HG03378 (cell line): ENCODE measurements around the gene SCYL3.
"Not testable (repeated sequence)": the region's sequence is repeated elsewhere in the genome, so short reads cannot be mapped to it uniquely, and the experiment has no call there.

Experiments used
- ATAC-seq: cut with Tn5 transposase; IDR thresholded peaks from one replicate; pipeline ENCODE4 v1.9.1; 2021; ENCODE audit warnings: mild to moderate bottlenecking, moderate library complexity; ENCODE audit not compliant: unreplicated experiment

Gene SCYL3

DNA sequence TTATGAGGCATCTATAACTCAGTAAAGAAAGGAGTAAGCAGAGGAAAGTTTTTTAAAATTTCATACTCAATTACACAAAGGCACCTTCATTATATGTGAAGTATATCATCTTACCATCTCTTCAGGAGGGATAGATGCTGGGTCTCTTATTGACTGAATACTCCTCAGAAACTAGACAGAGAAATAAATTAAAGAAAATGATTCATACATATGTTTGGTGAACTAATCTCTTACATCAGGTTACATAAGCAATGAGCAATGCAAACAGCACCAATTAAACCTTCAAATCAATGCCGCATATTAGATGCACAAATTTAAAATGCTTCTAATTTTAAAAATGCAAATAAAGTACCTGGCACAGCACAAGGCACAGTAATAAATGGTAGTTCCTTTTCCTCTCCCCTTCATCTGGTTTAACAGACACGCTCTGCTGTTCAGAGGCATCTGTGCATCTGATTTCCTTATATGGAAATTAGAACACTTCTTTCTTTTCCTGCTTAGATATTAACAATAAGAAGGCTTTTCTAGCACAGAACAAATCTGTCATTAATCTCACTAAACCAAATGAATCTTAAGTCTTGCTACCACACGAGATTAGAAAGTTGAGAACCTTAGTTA lies 20.0 kb downstream of the SCYL3 start:
- ATAC-seq = no peak

DNA sequence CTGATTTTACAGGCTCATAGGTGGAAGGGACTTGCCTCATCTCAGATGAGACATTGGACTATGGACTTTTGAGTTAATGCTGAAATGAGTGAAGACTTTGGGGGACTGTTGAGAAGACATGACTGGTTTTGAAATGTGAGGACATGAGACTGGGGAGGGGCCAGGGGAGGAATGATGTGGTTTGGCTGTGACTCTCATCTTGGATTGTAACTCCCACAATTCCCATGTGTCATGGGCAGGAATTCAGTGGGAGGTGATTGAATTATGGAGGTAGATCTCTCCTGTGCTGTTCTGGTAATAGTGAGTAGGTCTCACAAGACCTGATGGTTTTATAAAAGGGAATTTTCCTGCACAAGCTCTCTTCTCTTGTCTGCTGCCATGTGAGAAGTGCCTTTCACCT lies 20.8 kb downstream of the SCYL3 start:
- ATAC-seq = no peak

DNA sequence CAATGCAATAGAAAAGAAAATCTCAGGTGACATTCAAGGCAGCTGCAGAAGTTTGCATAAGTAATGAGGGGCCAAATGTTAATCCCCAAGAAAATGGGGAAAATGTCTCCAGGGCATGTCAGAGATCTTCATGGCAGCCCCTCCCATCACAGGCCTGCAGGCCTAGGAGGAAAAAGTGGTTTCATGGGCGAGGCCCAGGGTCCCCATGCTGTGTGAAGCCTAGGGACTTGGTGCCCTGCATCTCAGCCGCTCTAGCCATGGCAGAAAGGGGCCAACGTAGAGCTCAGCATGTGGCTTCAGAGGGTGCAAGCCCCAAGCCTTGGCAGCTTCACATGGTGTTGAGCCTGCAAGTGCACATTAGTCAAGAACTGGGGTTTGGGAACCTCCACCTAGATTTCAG lies 21.7 kb downstream of the SCYL3 start:
- not testable (repeated sequence) for ATAC-seq

DNA sequence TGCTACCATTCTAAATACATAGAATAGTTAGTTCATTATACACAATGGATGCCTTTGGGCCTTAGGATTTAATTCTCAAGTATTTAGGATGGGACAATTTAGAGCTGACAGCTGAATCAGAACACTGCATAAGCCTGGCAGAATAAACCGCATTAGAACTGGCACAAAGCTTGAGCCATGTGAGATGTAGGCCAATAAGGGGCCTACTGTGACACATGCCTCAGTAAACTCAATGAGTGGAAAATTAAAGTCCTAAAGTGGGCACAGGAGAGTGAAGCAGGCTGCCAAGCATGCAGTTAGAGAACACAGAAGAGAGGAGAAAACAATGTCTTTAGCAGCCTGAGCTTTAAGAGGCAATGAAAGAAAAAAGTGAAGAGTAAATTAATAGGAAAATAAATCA lies 24.3 kb downstream of the SCYL3 start:
- ATAC-seq = no peak

DNA sequence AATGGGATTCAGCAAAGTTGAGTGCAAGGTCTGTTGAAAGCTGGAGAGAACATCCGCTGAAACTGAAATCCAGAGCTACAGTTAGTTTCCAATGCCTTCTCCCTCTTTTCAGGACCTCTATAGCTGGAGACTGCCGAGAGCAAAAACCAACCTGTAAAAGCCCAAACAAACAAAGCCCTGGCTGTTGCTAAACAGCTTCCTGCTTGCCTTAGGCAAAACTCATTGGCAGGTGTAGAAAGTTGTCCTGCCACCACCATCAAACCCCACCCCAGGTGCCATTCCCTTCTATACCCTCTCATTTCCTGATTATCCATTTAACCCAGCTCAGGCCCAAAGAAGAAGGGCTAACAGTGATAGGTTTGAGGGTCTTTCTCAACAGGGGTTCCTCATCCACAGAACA lies 24.7 kb downstream of the SCYL3 start:
- ATAC-seq = no peak

DNA sequence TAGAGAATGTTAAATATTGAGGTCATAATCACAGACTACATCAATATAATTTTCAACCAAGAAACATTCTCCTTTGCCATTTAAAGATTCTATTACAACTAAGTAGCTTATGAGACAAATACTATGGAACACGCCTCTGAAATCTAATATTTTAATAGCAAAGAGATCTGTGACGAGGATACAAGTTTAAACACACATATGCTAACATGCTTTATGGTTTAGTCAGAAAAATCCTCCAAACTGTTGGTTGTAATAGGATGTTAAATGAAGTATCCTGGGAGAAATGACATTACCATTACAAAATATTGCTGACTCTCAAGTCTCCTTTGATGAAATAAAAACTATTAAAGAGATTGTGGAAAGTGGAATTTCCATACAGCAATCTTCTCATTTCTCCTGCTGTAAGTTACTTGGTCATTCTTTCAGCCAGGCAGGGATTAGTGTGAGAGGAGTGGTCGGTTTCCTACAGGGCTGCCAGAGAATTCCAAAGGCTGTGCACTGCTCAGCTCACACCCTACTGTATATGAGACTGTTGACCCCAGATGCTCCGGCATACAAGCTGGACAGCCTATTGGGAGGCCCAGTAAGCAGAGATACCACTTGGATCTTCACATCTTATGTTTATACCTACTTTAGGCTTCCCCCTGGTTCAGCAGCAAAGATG lies 26.6 kb downstream of the SCYL3 start:
- no peak for ATAC-seq

DNA sequence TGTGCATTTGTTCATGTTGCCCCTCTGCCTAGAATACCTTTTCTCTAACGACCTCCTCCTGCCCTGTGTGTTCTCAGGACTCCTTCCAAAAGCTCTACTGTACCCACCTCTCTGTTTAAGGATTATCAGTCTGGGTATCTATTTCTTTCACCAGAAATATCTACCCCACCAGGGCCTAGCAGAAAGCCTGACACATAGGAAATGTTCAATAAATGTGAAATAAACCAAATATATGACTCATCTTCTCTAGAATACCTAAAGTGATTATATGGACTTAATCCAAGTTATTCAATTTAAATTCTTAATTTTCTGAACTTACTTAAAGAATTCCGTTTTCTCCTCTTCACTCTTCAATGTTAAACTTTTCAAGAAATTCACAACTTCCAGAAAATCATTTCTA lies 27.1 kb downstream of the SCYL3 start:
- no peak for ATAC-seq

DNA sequence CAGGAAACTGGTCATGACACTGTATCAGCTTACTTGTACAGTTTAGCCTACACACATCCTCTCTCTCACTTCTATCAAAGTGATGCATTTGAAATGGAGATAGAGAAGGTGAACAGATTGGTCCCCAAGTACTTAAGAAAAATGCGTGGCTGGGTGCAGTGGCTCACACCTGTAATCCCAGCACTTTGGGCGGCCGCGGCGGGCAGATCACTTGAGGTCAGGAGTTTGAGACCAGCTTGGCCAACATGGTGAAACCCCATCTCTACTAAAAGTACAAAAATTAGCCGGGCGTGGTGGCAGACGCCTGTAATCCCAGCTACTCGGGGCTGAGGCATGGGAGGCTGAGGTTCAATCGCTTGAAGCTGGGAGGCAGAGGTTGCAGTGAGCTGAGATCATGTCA lies 29.2 kb downstream of the SCYL3 start:
- not testable (repeated sequence) for ATAC-seq

DNA sequence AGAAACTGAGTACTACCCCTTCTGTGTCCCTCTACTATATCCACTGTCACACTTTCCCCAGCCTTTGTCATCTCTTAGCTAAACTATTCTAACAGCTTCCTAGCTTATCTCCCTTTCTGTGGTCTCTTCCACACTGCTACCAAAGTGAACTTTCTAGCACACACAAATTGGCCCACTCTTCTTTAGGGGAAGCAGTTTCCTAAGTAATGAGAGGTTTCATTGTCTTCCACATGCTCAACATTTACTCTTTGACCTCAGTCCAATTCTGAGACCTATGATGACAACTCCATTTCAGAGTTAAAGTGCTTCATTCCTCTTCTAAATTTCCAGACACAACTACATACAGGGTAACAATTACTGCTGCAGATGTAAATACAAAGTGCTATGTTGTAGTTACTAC lies 32.9 kb downstream of the SCYL3 start:
- ATAC-seq = no peak

DNA sequence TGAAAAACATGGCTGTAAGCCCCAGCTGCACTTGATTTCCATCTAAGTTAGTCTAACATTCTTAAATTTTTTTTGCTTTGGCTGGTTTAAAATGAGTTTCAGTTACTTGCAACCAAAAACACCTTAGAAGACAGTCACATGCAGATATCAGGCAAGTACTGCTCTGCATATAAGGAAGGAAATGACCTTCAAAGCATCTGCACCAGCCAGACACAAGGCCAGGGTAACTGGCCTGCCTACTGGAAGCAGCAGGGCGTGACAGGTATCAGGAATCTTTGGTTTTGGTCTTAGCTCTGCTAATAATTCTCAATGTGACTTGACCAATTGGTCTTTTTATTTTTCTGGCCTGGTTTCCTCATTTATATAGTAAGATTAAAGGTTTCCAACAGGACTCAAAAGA lies 33.5 kb downstream of the SCYL3 start:
- no peak for ATAC-seq

DNA sequence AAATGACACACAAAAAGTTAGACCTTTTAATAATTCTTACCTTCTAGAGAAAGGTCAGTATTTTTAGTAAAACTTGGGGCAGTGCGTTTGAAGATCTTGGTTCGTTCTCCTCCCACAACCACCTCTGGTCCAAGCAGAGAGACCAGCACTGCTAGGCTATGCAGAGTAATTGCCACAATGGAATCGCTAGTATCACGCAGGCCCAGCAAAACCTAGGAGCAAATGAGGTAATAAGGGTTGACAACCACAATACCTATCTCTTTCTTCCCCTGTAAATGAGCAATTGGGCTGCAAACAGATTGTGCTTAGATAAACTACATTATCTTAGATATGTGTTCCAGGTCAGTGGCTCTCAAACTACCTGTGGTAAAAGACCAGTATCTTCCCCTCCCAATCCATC lies 34.7 kb downstream of the SCYL3 start:
- ATAC-seq = no peak

DNA sequence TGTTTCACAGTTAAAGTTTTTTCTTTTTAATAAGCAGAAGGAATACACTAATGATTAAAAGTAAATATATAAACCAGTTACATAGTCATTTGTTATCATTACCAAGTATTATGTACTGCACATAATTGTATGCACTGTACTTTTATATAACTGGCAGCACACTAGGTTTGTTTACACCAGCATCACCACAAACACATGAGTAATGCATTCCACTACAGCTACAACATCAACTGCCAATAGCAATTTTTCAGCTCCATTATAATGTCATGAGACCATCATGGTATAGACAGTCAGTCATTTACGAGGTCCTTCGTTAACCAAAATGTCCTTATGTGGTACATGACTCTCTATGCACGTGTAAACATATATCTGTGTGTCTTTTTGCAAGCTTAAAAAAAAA lies 35.2 kb downstream of the SCYL3 start:
- no peak for ATAC-seq

DNA sequence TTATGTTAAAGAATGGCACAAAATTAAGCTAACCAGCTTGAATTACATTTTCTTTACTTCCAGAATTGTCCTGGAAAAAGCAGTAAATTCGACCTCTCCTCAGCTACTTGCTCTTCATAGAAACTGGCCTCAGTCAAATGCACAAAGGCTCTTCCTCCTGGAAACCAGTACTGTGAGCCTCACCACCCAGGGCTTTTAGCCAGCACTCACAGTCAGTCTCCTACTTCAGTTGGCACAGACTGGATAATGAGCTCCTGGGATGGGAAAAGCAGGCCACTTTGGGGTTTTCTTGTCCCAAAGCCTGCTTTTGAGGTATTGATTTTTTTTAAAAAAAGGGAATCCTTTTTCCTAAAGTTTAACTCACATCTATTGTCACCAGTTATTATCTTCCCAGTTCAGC lies 40.4 kb downstream of the SCYL3 start:
- no peak for ATAC-seq

DNA sequence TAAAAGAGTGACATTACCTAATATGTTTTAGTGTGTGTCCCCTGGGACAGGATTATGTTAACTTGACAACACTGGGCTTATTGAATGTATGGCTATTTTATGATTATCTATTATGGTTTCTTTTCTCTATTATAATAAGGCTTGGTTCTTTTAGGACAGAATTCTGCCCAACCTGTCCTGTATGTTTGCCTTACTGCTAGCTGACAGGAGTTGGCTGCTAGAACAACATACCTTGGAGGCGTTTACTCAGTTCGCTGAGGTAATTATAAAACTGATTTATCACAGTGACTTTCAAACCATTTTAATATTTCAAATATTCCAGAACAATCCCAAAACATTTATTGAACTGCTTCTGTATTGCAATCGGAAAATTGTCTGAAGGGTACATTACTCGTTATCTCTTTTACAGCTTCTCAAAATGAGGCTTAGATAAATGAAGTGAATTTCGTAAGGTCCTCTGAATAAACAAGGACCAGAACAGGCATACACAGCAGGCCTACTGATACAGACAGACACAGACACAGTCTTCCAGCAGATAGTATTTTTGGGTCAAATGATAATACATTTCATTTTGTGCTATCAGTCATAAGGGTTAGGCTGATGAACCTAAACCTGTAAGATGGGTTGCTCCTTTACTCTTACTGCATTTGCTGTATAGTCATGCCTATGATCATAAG lies 44.2 kb downstream of the SCYL3 start:
- no peak for ATAC-seq

DNA sequence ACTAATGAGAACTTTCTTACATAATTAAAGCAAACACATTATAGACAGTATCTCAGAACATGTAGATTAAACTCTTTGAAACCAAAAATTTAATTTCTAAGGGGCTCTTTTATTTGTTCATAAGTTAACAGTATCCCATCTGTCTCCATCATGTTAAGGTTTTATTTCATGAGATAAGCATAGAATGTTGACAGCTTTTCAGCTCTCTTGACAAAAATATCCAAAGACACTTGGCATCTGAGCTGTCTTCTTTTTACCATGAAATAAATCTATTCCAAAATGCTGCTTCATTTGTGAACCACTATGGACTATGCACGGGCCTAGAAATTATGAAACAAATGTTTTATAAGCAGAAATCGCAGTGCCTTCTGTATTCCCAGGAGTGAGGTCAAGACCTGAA lies 45.2 kb downstream of the SCYL3 start:
- no peak for ATAC-seq

DNA sequence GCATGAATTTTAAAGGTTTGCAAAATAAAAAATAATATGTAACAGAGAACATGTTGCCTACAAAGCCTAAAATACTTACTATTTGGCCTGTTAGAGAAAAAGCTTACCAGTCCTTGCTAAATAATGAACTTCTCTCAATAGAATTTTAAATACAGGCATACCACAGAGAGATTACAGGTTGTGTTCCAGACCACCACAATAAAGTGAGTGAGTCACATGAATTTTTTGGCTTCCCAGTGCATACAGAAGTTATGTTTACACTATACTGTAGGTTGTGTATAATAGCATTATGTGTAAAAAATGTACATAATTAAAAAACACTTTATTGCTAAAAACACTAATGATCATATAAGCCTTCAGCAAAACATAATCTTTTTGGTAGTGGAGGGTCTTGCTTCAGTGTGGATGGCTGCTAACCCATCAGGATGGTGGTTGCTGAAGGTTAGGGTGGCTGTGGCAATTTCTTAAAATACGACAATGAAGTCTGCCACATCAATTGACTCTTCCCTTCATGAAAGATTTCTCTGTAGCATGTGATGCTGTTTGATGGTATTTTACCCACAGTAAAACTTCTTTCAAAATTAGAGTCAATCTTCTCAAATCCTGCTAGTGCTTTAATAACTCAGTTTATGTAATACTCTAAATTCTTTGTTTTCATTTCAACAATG lies 48.6 kb downstream of the SCYL3 start:
- no peak for ATAC-seq

DNA sequence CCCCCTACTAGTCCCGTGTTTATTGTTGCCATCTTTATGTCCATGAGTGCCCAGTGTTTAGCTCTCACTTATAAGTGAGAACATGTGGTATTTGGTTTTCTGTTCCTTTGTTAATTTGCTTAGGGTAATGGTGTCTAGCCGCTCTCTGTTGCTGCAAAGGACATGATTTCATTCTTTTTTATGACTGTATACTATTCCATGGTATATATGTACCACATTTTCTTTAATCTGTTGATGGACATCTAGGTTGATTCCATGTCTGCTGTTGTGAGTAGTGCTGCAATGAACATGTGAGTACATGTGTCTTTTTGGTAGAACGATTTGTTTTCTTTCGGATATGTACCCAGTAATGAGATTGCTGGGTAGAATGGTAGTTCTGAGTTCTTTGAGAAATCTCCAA lies 54.8 kb downstream of the SCYL3 start:
- no peak for ATAC-seq

DNA sequence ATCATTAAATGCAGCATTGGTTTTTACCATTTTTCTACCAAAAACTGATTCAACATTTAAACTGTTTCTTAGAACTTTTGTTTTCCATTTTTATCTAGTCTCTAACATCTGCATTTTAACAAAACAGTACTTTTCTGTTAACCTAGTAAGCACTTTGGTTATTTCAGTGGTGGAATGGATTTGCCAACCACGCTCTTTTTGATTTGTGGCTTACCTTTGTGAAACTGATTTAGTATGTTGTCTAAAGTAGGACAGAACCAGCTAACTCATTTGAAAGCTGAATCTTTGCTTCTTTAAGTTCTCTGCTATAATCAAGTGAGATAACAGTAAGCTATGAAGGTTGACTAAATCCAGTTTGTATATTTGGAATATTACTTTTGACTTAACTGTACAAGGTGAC lies 57.5 kb downstream of the SCYL3 start:
- ATAC-seq = no peak

DNA sequence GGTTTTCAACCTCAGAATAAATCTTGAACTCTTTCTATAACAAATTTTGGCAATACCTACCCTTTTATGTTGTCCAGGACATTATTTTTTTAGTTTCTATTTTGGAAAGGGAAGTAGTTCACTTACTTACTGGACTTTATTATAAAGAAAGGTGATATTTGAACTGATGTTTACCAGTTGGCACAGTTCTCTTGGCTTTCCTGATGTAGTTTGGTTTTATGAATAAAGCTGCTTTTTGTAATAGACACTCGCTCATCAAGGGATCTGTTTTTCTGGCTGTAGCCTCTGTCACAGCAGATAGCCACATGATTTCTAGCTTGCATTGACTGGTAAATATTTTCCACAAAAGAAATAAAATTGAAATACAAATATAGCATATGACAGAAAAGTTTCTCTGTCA lies 58.0 kb downstream of the SCYL3 start:
- ATAC-seq = no peak

DNA sequence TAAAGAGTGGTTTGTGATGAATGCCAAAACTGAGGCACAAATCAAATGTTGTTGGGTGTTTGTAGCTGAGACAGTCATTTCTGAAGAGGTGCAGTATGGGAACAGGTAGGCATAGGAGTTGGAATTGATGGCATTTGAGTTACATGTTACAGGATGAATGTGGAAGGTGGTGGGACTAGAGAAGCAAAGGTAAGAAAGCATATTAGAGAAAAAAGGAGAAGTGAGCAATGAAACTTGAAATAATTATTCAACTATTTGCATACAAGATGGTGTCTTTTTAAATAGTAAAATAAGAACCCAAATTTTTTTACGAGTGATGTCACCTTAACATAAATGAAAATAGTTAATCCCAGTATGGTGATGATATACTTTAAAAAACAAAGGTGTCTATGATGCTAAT lies 58.8 kb downstream of the SCYL3 start:
- no peak for ATAC-seq

DNA sequence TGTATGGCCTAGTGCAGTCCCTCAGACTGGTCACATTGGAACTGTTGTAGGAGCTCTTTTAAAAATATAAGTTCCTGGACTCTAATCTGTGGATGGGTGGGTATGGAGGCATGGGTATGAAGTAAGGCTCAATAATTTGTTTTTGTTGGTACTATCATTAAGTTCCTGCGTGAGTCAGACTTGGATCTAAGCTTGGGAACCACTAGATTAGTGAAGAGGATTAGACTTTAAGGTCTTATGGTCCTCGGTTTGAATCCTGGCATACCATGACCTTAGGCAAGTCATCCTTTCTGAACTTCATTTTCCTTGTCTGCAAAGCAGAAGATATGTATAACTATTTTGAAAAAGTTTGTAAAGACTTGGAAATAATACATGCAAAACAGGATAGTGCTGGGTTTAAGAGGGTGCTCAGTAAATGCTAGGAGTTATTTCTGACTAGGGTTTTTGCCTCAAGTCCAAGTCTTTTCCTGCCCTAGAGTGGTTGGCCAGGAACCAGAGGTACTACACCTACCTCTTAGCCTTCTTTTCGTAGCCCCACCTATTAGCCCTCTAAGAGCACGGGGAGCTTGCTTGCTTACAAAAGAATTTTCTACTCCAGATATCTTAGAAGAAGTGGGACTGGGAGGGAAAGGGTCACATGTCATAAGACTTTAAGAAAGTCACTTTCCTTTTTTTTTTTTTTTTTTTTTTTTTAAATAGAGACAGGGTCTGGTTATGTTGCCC lies 60.4 kb downstream of the SCYL3 start:
- ATAC-seq = no peak
